ENCODE measurements around the gene ABCA7.

DNA sequence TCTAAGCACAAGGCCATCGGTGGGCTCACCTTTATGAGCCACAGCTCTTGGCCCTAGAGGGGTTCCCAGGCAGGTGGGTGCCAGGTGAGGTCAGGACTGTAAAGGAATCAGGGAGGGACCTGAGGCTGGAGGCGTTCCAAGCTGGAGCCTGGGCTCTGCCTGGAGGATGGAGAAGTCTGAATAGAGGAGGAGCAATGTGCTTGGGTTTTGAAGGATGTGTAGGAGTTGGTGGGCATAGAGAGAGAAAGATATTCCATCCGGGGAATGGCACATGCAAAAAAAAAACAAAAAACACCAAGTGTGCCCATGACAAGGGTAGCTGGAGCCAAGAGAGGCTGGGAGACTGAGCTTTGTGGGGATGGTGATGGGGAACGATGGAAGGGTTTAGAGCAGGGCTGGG is 37.3 kb upstream of the ABCA7 start:
- TF ChIP-seq, protein P1, sequence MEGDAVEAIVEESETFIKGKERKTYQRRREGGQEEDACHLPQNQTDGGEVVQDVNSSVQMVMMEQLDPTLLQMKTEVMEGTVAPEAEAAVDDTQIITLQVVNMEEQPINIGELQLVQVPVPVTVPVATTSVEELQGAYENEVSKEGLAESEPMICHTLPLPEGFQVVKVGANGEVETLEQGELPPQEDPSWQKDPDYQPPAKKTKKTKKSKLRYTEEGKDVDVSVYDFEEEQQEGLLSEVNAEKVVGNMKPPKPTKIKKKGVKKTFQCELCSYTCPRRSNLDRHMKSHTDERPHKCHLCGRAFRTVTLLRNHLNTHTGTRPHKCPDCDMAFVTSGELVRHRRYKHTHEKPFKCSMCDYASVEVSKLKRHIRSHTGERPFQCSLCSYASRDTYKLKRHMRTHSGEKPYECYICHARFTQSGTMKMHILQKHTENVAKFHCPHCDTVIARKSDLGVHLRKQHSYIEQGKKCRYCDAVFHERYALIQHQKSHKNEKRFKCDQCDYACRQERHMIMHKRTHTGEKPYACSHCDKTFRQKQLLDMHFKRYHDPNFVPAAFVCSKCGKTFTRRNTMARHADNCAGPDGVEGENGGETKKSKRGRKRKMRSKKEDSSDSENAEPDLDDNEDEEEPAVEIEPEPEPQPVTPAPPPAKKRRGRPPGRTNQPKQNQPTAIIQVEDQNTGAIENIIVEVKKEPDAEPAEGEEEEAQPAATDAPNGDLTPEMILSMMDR (IDR thresholded peaks at IDR 0.05 in 4 of 5, conservative IDR thresholded peaks at IDR 0.05 in 1 of 5), result no peak
- no peak for TF ChIP-seq POLR2A (IDR thresholded peaks at IDR 0.05)
